ENCODE results near the gene CPA5.

- TF ChIP-seq CTCF (IDR thresholded peaks at IDR 0.05) (no peak), POLR2A (IDR thresholded peaks at IDR 0.05) (no peak)
Measured at GRCh38 chr7:130322615-130323014, 22.0 kb upstream of the CPA5 start.

All from body of pancreas (tissue), 4 donors.